Upper lobe of right lung (tissue), 1 donor: ENCODE measurements around the gene PSMB5. TPM values are rescaled to one million over a fixed set of nuclear protein-coding genes. Genes with fewer than 3 reads are reported as not detected.

Experiments used
- ATAC-seq: fragments of 200-7000 bp; cut with Tn5 transposase; one replicate; pipeline ENCODE4 v1.9.1; 2020; ENCODE audit warnings: mild to moderate bottlenecking, moderate library complexity
- DNase-seq: peaks from one replicate; pipeline ENCODE4 v3.0.0-alpha.2; 2020
- H3K27ac ChIP-seq: fragments of 200-600 bp; one replicate; pipeline ENCODE4 v1.8.0; 2022
- H3K27me3 ChIP-seq: fragments of 200-600 bp; one replicate; pipeline ENCODE4 v1.8.0; 2022; ENCODE audit warnings: mild to moderate bottlenecking
- H3K36me3 ChIP-seq: fragments of 200-600 bp; one replicate; pipeline ENCODE4 v1.8.0; 2022
- H3K4me1 ChIP-seq: fragments of 200-600 bp; one replicate; pipeline ENCODE4 v1.8.0; 2022
- H3K4me3 ChIP-seq: fragments of 200-600 bp; one replicate; pipeline ENCODE4 v1.8.0; 2022; ENCODE audit warnings: mild to moderate bottlenecking
- H3K9me3 ChIP-seq: fragments of 200-600 bp; one replicate; pipeline ENCODE4 v1.8.0; 2022
- intact Hi-C: fragments of 100-400 bp; cut with DNase I; formaldehyde crosslinking; loops from one replicate; pipeline ENCODE4 v1.11.0; 2022
- total RNA-seq: library from RNA; stranded (reverse); fragmentation: NEBNext Ultra II Directional; extraction: Animal tissue kit (Norgen Biotek cat#: 25700); gene quantifications from one replicate; pipeline ENCODE4 v1.2.1, GENCODE V29; 2021
- TF ChIP-seq, protein P1 (sequence below): fragments of 200-600 bp; IDR thresholded peaks from one replicate; pipeline ENCODE4 v1.8.0; 2022; ENCODE audit warnings: antibody characterized with exemption
- donor health status: DM: no; HTN: yes; CAD: no; lungs with severe emphysema.

PSMB5 gene
- total RNA-seq, 1 donor from 2014 or later = 75.7 TPM

DNA sequence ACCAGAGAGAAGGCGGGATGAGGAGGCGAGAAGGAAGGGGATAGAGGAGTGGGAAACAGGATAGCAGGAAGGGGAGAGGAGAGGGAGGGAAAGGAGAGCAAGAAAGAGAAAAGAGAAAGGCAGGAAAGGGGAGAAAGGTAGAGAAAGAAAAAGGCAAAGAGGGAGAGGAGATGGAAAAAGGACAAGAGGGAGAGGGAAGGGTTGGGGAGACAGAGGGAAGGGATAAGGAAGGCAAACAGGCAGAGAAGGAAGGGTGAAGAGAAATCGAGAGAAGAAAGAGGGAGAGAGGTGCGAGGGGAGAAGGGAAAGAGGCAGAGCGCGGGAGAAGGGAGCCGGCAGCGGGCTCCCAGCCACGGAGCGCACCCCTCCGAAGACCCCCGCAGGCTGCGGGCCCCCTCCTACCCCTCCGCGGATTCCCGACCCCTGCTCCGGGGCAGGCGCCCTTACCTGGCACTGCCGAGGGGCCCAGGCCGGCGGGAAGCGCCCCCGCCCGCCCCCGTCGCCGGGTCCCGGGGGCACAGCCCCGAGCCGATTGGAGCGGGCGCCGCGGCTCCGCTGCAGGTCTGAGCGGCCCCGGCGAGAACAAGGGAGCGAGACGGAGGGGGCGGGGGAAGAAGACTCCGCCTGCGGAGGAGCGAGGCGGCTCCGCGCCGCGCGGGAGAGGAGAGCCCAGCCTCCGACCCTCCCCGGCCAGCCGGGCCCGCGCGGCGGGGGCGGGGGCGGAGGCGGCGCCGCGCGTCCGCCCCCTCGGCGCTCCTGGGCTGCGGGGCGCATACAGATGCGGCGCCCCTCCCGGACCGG lies 22.5 kb upstream of the PSMB5 start, which contains the start of gene CDH24:
CDH24 (minus strand) TSS at position 565 of the 801 bp plus-strand sequence. CDS start 1,787 bp downstream, outside the sequence.
- ATAC-seq = peak; percentile 72
- TF ChIP-seq, protein P1, sequence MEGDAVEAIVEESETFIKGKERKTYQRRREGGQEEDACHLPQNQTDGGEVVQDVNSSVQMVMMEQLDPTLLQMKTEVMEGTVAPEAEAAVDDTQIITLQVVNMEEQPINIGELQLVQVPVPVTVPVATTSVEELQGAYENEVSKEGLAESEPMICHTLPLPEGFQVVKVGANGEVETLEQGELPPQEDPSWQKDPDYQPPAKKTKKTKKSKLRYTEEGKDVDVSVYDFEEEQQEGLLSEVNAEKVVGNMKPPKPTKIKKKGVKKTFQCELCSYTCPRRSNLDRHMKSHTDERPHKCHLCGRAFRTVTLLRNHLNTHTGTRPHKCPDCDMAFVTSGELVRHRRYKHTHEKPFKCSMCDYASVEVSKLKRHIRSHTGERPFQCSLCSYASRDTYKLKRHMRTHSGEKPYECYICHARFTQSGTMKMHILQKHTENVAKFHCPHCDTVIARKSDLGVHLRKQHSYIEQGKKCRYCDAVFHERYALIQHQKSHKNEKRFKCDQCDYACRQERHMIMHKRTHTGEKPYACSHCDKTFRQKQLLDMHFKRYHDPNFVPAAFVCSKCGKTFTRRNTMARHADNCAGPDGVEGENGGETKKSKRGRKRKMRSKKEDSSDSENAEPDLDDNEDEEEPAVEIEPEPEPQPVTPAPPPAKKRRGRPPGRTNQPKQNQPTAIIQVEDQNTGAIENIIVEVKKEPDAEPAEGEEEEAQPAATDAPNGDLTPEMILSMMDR = no peak
- DNase-seq = peak; percentile 85
- H3K36me3 ChIP-seq = peaks cover 37% of the 10 kb centered on the region
- peak within 1 kb of the TSS; percentile 51 for H3K27ac ChIP-seq
- H3K4me3 ChIP-seq = peak within 1 kb of the TSS; percentile 69
- intact Hi-C loops = loop anchor here (5.0 kb wide), 1 partner anchor 70 kb away; no protein-coding TSS in a partner anchor
- no peaks in the 10 kb centered on the region for H3K27me3 ChIP-seq
- peaks cover 12% of the 10 kb centered on the region for H3K4me1 ChIP-seq
- H3K9me3 ChIP-seq = no peaks in the 10 kb centered on the region

- no peaks in the 10 kb centered on the region for H3K9me3 ChIP-seq
- TF ChIP-seq, protein P1 = peak; percentile 71
- H3K27me3 ChIP-seq = no peaks in the 10 kb centered on the region
- intact Hi-C loops = loop anchor here (5.0 kb wide), 1 partner anchor 69 kb away; no protein-coding TSS in a partner anchor
- peaks cover 11% of the 10 kb centered on the region for H3K4me1 ChIP-seq
- DNase-seq (peak; percentile 81), ATAC-seq (peak; percentile 74)
- H3K4me3 ChIP-seq = peak overlapping the region; percentile 69
- H3K27ac ChIP-seq = no peak overlapping the region
- peaks cover 29% of the 10 kb centered on the region for H3K36me3 ChIP-seq
These were observed 21.6 kb upstream of the PSMB5 start for GRCh38 chr14:23056145-23056955.

DNA sequence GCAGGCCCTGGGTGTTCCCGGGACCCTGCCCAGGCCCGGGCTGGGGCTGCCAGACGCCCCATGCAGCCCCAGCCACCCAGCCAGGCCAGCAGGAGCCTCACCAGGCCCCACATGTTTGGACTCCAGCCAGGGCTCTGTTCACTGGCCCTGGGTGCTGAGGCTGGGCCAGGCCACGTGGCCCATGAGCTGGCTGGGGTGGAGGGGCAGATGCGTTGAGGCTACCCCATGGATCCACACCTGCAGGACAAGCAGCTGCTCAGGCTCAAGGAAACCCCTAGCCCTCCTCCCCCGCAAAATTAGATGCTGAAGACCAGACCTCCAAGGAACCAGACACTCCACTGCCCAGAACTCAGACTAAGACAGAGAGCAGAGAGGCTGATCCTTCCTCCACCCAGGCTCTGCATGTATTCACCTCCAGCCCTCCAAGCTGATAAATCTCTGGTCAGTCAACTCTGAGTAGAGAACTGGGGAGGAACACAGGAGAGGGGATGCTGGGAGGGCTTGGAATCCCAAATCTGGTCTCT lies 21.0 kb upstream of the PSMB5 start:
- peaks cover 11% of the 10 kb centered on the region for H3K4me1 ChIP-seq
- H3K9me3 ChIP-seq = no peaks in the 10 kb centered on the region
- peaks cover 23% of the 10 kb centered on the region for H3K36me3 ChIP-seq
- TF ChIP-seq, protein P1 = no peak
- H3K27me3 ChIP-seq = no peaks in the 10 kb centered on the region
- H3K27ac ChIP-seq = no peak overlapping the region
- ATAC-seq (no peak), DNase-seq (no peak)
- no peak overlapping the region for H3K4me3 ChIP-seq
- intact Hi-C loops = loop anchor here (5.0 kb wide), 1 partner anchor 68 kb away; no protein-coding TSS in a partner anchor

DNA sequence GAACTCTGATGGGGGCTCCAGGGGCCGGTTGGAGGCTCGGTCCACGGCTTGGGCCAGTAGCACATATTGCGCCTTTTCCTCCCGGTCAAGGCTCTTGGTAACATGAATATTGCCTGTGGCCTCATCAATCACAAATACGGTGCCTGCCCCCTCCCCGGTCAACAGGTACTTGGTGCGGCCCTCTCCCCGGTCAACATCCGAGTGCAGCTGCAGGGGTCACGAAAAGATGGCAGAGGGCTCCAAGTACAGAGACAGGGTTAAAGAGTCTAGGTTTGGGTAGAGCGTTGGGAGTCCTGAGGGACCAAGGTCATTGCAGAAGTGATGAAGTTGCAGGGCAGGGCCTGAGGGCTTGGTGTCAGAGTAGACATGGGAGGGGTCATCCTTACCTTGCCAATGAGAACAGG lies 20.4 kb upstream of the PSMB5 start:
- peaks cover 11% of the 10 kb centered on the region for H3K4me1 ChIP-seq
- intact Hi-C loops = loop anchor here (5.0 kb wide), 1 partner anchor 68 kb away; no protein-coding TSS in a partner anchor
- H3K27me3 ChIP-seq = no peaks in the 10 kb centered on the region
- no peak overlapping the region for H3K4me3 ChIP-seq
- peaks cover 17% of the 10 kb centered on the region for H3K36me3 ChIP-seq
- H3K9me3 ChIP-seq = no peaks in the 10 kb centered on the region
- DNase-seq = peak; percentile 51
- TF ChIP-seq, protein P1 = no peak
- no peak for ATAC-seq
- H3K27ac ChIP-seq = no peak overlapping the region

- Histone ChIP-seq H3K27ac (no peak overlapping the region), H3K36me3 (peaks cover 8% of the 10 kb centered on the region), H3K4me3 (no peak overlapping the region), H3K4me1 (peaks cover 11% of the 10 kb centered on the region), H3K27me3 (no peaks in the 10 kb centered on the region), H3K9me3 (no peaks in the 10 kb centered on the region)
- DNase-seq (peak; percentile 62), ATAC-seq (no peak)
- TF ChIP-seq, protein P1 = peak; percentile 23
- intact Hi-C loops = no loop called here
These were observed 19.5 kb upstream of the PSMB5 start for GRCh38 chr14:23054000-23054811.
